Fibroblast of lung (primary cell): ENCODE data around the gene FAM217A.

Experiments
- EZH2 ChIP-seq: IDR thresholded peaks from 2 replicates; pipeline ENCODE4 v1.5.1; 2012; ENCODE audit warnings: low read length, control low read depth, mild to moderate bottlenecking; ENCODE audit errors: missing control alignments
- TF ChIP-seq, protein P1 (sequence below), 2 donors: IDR thresholded peaks in 1 of 2; conservative IDR thresholded peaks in 1 of 2; 1 replicate in 1 of 2; 2 replicates in 1 of 2; pipeline ENCODE4 v1.5.1; 2011 to 2012; ENCODE audit warnings: low read length in 2 of 2, control low read depth in 1 of 2, inconsistent platforms in 1 of 2, low read depth in 1 of 2, mild to moderate bottlenecking in 1 of 2

GRCh38 chr6:4112366-4112765, 33.4 kb upstream of the FAM217A start:
- no peak for TF ChIP-seq EZH2
- TF ChIP-seq, protein P1, sequence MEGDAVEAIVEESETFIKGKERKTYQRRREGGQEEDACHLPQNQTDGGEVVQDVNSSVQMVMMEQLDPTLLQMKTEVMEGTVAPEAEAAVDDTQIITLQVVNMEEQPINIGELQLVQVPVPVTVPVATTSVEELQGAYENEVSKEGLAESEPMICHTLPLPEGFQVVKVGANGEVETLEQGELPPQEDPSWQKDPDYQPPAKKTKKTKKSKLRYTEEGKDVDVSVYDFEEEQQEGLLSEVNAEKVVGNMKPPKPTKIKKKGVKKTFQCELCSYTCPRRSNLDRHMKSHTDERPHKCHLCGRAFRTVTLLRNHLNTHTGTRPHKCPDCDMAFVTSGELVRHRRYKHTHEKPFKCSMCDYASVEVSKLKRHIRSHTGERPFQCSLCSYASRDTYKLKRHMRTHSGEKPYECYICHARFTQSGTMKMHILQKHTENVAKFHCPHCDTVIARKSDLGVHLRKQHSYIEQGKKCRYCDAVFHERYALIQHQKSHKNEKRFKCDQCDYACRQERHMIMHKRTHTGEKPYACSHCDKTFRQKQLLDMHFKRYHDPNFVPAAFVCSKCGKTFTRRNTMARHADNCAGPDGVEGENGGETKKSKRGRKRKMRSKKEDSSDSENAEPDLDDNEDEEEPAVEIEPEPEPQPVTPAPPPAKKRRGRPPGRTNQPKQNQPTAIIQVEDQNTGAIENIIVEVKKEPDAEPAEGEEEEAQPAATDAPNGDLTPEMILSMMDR (conservative IDR thresholded peaks at IDR 0.05 in 1 of 2, IDR thresholded peaks at IDR 0.05 in 1 of 2; ENCODE audit: low read depth in 1 of 2, low read length in 2 of 2), result no peak
